Measurements from ENCODE around the gene STAMBPL1. TPM values are rescaled to one million over a fixed set of nuclear protein-coding genes. Genes with fewer than 3 reads are reported as not detected.

STAMBPL1 gene
- total RNA-seq, 1 donor, result 42.4 TPM

GRCh38 chr10:88957381-88957780 lies 77.3 kb downstream of the STAMBPL1 start:
- H3K9me3 ChIP-seq (ENCODE audit: low read depth, low read length), result no peaks in the 10 kb centered on the region
- no peaks in the 10 kb centered on the region for H3K4me1 ChIP-seq (ENCODE audit: insufficient read depth, low read length)
- no peak overlapping the region for H3K4me3 ChIP-seq (ENCODE audit: low read length)
- H3K27me3 ChIP-seq (ENCODE audit: insufficient read depth, low read length), result no peaks in the 10 kb centered on the region

- no peaks in the 10 kb centered on the region for H3K4me1 ChIP-seq (ENCODE audit: insufficient read depth, low read length)
Measured at GRCh38 chr10:88958721-88959120, 78.7 kb downstream of the STAMBPL1 start.

GRCh38 chr10:88960802-88961201 lies 80.8 kb downstream of the STAMBPL1 start:
- Histone ChIP-seq H3K4me1 (ENCODE audit: insufficient read depth, low read length) (peaks cover 8% of the 10 kb centered on the region), H3K4me3 (ENCODE audit: low read length) (no peak overlapping the region), H3K27me3 (ENCODE audit: insufficient read depth, low read length) (no peaks in the 10 kb centered on the region), H3K9me3 (ENCODE audit: low read depth, low read length) (no peaks in the 10 kb centered on the region)

More at GRCh38 chr10:88958721-88959120, 78.7 kb downstream of the STAMBPL1 start:
- H3K27me3 ChIP-seq (ENCODE audit: insufficient read depth, low read length), result no peaks in the 10 kb centered on the region
- H3K9me3 ChIP-seq (ENCODE audit: low read depth, low read length), result no peaks in the 10 kb centered on the region
- H3K4me3 ChIP-seq (ENCODE audit: low read length), result no peak overlapping the region

- no peaks in the 10 kb centered on the region for H3K9me3 ChIP-seq (ENCODE audit: low read depth, low read length)
- peaks cover 8% of the 10 kb centered on the region for H3K4me1 ChIP-seq (ENCODE audit: insufficient read depth, low read length)
- no peaks in the 10 kb centered on the region for H3K27me3 ChIP-seq (ENCODE audit: insufficient read depth, low read length)
- no peak overlapping the region for H3K4me3 ChIP-seq (ENCODE audit: low read length)
Measured at GRCh38 chr10:88961266-88961665, 81.2 kb downstream of the STAMBPL1 start.

- H3K27me3 ChIP-seq (ENCODE audit: insufficient read depth, low read length), result no peaks in the 10 kb centered on the region
- H3K9me3 ChIP-seq (ENCODE audit: low read depth, low read length), result no peaks in the 10 kb centered on the region
- peaks cover 8% of the 10 kb centered on the region for H3K4me1 ChIP-seq (ENCODE audit: insufficient read depth, low read length)
- H3K4me3 ChIP-seq (ENCODE audit: low read length), result no peak overlapping the region
Measured at GRCh38 chr10:88962336-88962735, 82.3 kb downstream of the STAMBPL1 start.

- H3K4me1 ChIP-seq (ENCODE audit: insufficient read depth, low read length), result peaks cover 8% of the 10 kb centered on the region
- no peak overlapping the region for H3K4me3 ChIP-seq (ENCODE audit: low read length)
- H3K9me3 ChIP-seq (ENCODE audit: low read depth, low read length), result no peaks in the 10 kb centered on the region
- H3K27me3 ChIP-seq (ENCODE audit: insufficient read depth, low read length), result no peaks in the 10 kb centered on the region
Measured at GRCh38 chr10:88963318-88963717, 83.3 kb downstream of the STAMBPL1 start.

- Histone ChIP-seq H3K4me3 (ENCODE audit: low read length) (no peak overlapping the region), H3K4me1 (ENCODE audit: insufficient read depth, low read length) (peaks cover 8% of the 10 kb centered on the region), H3K9me3 (ENCODE audit: low read depth, low read length) (no peaks in the 10 kb centered on the region), H3K27me3 (ENCODE audit: insufficient read depth, low read length) (no peaks in the 10 kb centered on the region)
Measured at GRCh38 chr10:88964360-88964759, 84.3 kb downstream of the STAMBPL1 start.

GRCh38 chr10:88964869-88965415 lies 84.9 kb downstream of the STAMBPL1 start:
- no peaks in the 10 kb centered on the region for H3K27me3 ChIP-seq (ENCODE audit: insufficient read depth, low read length)
- no peak overlapping the region for H3K4me3 ChIP-seq (ENCODE audit: low read length)
- H3K9me3 ChIP-seq (ENCODE audit: low read depth, low read length), result no peaks in the 10 kb centered on the region
- H3K4me1 ChIP-seq (ENCODE audit: insufficient read depth, low read length), result peaks cover 8% of the 10 kb centered on the region

GRCh38 chr10:88966797-88967196 lies 86.8 kb downstream of the STAMBPL1 start:
- H3K9me3 ChIP-seq (ENCODE audit: low read depth, low read length), result no peaks in the 10 kb centered on the region
- no peak overlapping the region for H3K4me3 ChIP-seq (ENCODE audit: low read length)
- peaks cover 8% of the 10 kb centered on the region for H3K4me1 ChIP-seq (ENCODE audit: insufficient read depth, low read length)
- no peaks in the 10 kb centered on the region for H3K27me3 ChIP-seq (ENCODE audit: insufficient read depth, low read length)

GRCh38 chr10:88968391-88968790 lies 88.3 kb downstream of the STAMBPL1 start:
- Histone ChIP-seq H3K4me1 (ENCODE audit: insufficient read depth, low read length) (peaks cover 8% of the 10 kb centered on the region), H3K27me3 (ENCODE audit: insufficient read depth, low read length) (no peaks in the 10 kb centered on the region), H3K9me3 (ENCODE audit: low read depth, low read length) (no peaks in the 10 kb centered on the region), H3K4me3 (ENCODE audit: low read length) (no peak overlapping the region)

- H3K9me3 ChIP-seq (ENCODE audit: low read depth, low read length), result no peaks in the 10 kb centered on the region
Measured at GRCh38 chr10:88971221-88972061, 91.4 kb downstream of the STAMBPL1 start.

More at GRCh38 chr10:88971221-88972061, 91.4 kb downstream of the STAMBPL1 start:
- Histone ChIP-seq H3K4me1 (ENCODE audit: insufficient read depth, low read length) (peaks cover 12% of the 10 kb centered on the region), H3K27me3 (ENCODE audit: insufficient read depth, low read length) (no peaks in the 10 kb centered on the region), H3K4me3 (ENCODE audit: low read length) (no peak overlapping the region)

Other genes with a start within 250 kb of the STAMBPL1 start
- gene LIPF, start 215.8 kb upstream of the STAMBPL1 start, total RNA-seq, result not detected
- gene LIPK, start 174.0 kb upstream of the STAMBPL1 start, total RNA-seq, result not detected
- 3.0 TPM for gene LIPN, start 120.2 kb upstream of the STAMBPL1 start, total RNA-seq
- not detected for gene LIPM, start 77.5 kb upstream of the STAMBPL1 start, total RNA-seq
- gene ANKRD22, start 28.4 kb upstream of the STAMBPL1 start, total RNA-seq, result 0.31 TPM
- 1.8 TPM for gene ACTA2, start 72.5 kb downstream of the STAMBPL1 start, total RNA-seq
- 53.3 TPM for gene FAS, start 110.6 kb downstream of the STAMBPL1 start, total RNA-seq

Data from mononuclear cell (primary cell).